ENCODE measurements around the gene UBTD2.

Gene UBTD2

GRCh38 chr5:172229904-172230303, 53.7 kb downstream of the UBTD2 start:
- Histone ChIP-seq H3K36me3 (peaks cover 12 to 39% (median 22%) of the 10 kb centered on the region in 3 donors), H3K27me3 (no peaks in the 10 kb centered on the region), H3K4me1 (no peaks in the 10 kb centered on the region), H3K9me3 (no peaks in the 10 kb centered on the region), H3K27ac (no peak overlapping the region), H3K4me3 (no peak overlapping the region)
- intact Hi-C loops (cut with DNase I; ENCODE audit: low total_unique reads) = no loop called here
- TF ChIP-seq CTCF (IDR thresholded peaks at IDR 0.05) = no peak
- no peak for DNase-seq

GRCh38 chr5:172224996-172225395, 58.6 kb downstream of the UBTD2 start:
- no peak overlapping the region for H3K4me3 ChIP-seq
- H3K4me1 ChIP-seq = no peaks in the 10 kb centered on the region
- no peak for DNase-seq
- no peak overlapping the region for H3K27ac ChIP-seq
- TF ChIP-seq CTCF (IDR thresholded peaks at IDR 0.05) = no peak
- H3K27me3 ChIP-seq = no peaks in the 10 kb centered on the region
- H3K9me3 ChIP-seq = no peaks in the 10 kb centered on the region
- intact Hi-C loops (cut with DNase I; ENCODE audit: low total_unique reads) = no loop called here
- peaks cover 4 to 19% (median 11%) of the 10 kb centered on the region in 3 donors for H3K36me3 ChIP-seq

- Histone ChIP-seq H3K27me3 (no peaks in the 10 kb centered on the region), H3K4me1 (no peaks in the 10 kb centered on the region), H3K36me3 (peaks cover 11 to 21% (median 12%) of the 10 kb centered on the region in 3 donors), H3K9me3 (no peaks in the 10 kb centered on the region), H3K4me3 (no peak overlapping the region), H3K27ac (no peak overlapping the region)
- DNase-seq = no peak
- intact Hi-C loops (cut with DNase I; ENCODE audit: low total_unique reads) = no loop called here
- no peak for TF ChIP-seq CTCF (IDR thresholded peaks at IDR 0.05)
These were observed 59.4 kb downstream of the UBTD2 start for GRCh38 chr5:172223901-172224873.

GRCh38 chr5:172219296-172219695, 64.3 kb downstream of the UBTD2 start:
- peaks cover 6 to 21% (median 11%) of the 10 kb centered on the region in 3 donors for H3K36me3 ChIP-seq
- H3K27me3 ChIP-seq = no peaks in the 10 kb centered on the region
- no peak for TF ChIP-seq CTCF (IDR thresholded peaks at IDR 0.05)
- intact Hi-C loops (cut with DNase I; ENCODE audit: low total_unique reads) = no loop called here
- no peak overlapping the region for H3K4me3 ChIP-seq
- no peak for DNase-seq
- no peaks in the 10 kb centered on the region for H3K9me3 ChIP-seq
- H3K4me1 ChIP-seq = no peaks in the 10 kb centered on the region
- no peak overlapping the region for H3K27ac ChIP-seq

- no peaks in the 10 kb centered on the region for H3K4me1 ChIP-seq
- no peak for TF ChIP-seq CTCF (IDR thresholded peaks at IDR 0.05)
- no peaks in the 10 kb centered on the region for H3K9me3 ChIP-seq
- peaks cover 21 to 28% (median 22%) of the 10 kb centered on the region in 3 donors for H3K36me3 ChIP-seq
- no peak for DNase-seq
- H3K4me3 ChIP-seq = no peak overlapping the region
- H3K27me3 ChIP-seq = no peaks in the 10 kb centered on the region
- intact Hi-C loops (cut with DNase I; ENCODE audit: low total_unique reads) = no loop called here
- H3K27ac ChIP-seq = no peak overlapping the region
These were observed 67.2 kb downstream of the UBTD2 start for GRCh38 chr5:172216345-172216744.

Measured in tibial artery (tissue), 4 donors.